UCSD-AML1 (cell line): ENCODE data around the gene HIVEP2.
"Not testable (repeated sequence)": the region's sequence is repeated elsewhere in the genome, so short reads cannot be mapped to it uniquely, and the experiment has no call there.

Experiments used
- DNase-seq: peaks from one replicate; lab custom pipeline; 2025; ENCODE audit not compliant: unreplicated experiment; lab: John Stamatoyannopoulos, UW

HIVEP2 gene

DNA sequence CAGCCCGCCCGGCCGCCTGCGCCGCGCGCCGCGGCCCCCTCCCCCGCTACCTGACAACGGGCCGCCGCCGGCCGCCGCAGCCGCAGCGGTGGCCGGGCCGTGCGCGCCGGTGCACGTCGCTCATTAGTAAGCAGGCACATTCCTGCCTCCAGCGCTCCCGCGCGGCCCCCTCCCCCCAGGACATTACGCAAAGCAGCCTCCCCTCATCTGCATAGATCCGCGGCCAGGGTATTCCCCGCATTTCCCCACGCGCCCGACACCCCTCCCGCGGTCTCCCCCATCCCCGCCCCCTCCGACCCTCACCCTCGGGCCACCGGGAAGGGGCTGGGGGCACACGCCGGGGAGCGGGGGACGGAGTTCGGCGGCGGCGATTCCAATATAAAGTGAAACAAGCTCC, at the start of gene HIVEP2:
TSS of gene HIVEP2 (minus strand) at position 128 of the 397 bp plus-strand sequence. CDS start 170,438 bp downstream, outside the sequence.
- DNase-seq = peak; percentile 51

DNA sequence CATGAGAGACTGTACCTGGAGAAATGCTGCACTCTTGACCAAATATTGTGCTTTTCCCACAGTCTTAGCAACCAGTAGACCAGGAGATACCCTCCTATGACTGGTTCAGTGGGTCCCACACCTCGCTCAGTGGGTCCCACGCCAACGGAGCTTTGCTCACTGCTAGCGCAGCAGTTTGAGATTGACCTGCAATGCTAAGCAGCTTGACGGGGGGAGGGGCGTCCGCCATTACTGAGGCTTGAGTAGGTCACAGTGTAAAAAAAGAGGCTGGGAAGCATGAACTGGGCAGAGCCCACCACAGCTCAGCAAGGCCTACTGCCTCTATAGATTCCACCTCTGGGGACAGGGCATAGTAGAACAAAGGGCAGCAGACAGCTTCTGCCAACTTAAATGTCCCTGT, 49.0 kb upstream of the HIVEP2 start:
- DNase-seq = no peak

DNA sequence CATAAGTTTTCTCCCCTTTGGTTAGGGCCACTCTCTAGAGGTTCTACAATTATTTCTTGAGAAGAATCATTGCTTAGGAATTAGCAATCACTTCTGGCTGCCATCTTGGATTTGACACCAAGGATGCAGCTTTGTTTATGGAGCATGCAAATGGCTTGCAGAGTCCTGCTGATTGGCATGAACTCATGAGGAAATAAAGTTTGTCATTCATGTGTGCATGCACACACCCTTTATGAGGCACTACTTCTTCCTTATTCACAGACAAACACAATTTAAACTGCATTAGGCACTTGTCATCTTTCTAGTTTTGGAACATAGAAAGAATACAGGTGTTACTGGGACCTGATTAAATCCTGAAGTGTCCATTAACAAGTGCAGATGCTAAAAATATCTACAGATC, 42.5 kb upstream of the HIVEP2 start:
- DNase-seq = no peak

DNA sequence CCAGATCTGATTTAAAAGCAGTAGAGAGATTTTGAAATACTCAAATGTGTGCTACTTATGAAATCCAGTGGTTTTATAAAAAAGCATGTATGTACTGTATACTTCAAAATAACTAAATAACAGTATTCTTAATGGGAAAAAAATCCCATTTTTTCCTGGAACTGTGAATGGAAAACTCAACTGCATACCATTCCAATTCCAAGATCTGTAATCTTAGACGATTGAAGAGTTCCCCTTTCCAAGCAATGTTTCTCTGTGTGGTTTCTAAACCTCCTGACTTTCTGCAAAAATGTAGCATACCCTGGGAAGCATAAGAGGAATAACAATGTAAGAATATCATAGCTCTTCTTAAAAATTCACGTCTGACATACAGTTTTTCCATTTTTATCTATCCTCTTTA, 40.3 kb upstream of the HIVEP2 start:
- no peak for DNase-seq

GRCh38 chr6:142984386-142984785, 39.4 kb upstream of the HIVEP2 start:
- DNase-seq = no peak

- DNase-seq = no peak
These were observed 30.4 kb upstream of the HIVEP2 start for GRCh38 chr6:142975365-142975764.

DNA sequence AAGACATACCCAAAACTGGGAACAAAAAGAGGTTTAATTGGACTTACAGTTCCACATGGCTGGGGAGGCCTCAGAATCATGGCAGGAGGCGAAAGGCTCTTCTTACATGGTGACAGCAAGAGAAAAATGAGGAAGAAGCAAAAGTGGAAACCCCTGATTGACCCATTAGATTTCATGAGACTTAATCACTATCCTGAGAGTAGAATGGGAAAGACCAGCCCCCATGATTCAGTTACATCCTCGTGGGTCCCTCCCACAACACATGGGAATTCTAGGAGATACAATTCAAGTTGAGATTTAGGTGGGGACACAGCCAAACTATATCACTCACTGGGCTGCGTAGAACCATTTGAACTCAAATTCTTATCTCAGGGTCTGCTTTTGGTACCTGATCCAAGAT, 26.0 kb upstream of the HIVEP2 start:
- DNase-seq = not testable (repeated sequence)

- DNase-seq = no peak
These were observed 23.6 kb upstream of the HIVEP2 start for GRCh38 chr6:142968601-142969000.

DNA sequence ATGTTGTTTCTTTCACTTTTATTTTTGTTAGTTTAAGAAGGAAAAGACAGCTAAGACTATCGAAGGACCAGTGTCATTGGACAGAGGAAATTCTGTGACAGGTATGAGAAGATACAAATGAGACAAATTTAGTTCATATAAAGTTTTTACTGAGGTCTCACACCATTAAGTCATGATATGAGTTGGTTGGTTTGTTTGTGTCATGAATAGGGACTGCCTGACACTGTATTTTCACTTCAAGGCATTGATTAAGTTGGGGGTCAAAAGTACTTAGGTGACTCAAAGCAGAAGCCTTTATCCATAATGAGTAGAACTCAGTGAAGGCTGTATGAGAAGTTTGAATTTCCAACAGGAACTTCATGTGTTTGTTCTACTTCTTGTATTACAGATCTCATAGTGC, 21.3 kb upstream of the HIVEP2 start:
- no peak for DNase-seq

DNA sequence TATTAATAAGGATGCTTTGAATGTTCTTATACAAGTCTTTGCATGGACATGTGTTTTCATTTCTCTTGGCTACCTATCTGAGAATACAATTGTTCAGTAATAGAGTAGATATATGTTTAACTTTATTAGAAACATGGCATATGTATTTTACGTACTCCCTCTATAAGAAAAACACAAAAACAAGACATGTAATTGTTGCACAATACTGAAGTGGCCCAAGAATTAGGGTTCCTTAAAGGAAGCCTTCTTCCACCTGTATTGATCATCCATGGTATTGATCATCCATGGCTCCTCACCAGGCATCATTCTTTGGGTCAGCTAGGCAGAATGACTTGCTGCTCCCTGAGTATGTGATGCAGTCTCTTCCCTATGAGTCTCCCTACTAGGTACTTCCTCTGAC, 20.2 kb upstream of the HIVEP2 start:
- no peak for DNase-seq

- DNase-seq = no peak
These were observed 15.1 kb upstream of the HIVEP2 start for GRCh38 chr6:142960098-142960497.

DNA sequence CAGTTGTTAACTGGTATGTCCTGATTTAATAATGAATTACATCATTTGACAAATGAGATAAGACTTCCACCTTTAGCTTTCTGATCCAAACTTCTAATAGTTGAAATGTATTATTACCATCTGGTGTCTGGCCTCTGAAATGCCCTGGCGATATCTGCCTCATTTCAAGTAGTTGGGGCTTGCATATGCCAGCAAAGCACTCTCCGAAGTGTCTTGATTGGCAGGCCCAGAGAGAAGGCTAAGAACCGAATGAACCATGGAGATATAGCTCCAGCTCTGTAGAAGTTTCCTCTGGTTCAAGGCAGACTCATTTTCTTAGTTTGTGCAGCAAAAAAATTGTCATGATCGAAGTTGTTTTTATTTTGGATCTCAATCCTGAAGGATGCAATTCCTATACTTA, 13.4 kb upstream of the HIVEP2 start:
- no peak for DNase-seq

DNA sequence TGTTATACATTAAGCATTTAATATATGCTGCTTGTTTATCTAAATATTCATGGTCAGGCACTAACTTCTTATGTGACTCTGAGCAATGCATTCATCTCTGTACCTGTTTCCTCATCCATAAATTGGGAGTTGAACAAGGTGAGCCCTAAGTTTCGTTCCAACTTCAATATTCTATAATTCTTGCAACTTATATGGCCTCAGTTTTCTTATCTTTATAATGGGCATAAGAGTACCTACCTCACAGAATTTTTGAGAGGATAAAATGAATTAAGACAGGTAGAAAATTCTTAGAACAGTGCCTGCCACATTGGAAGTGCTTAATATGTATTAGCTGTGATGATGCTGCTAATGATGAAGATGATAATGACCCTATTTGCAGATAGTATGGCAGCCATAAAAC, 11.8 kb upstream of the HIVEP2 start:
- no peak for DNase-seq

GRCh38 chr6:142954844-142955243, 9.9 kb upstream of the HIVEP2 start:
- no peak for DNase-seq

DNA sequence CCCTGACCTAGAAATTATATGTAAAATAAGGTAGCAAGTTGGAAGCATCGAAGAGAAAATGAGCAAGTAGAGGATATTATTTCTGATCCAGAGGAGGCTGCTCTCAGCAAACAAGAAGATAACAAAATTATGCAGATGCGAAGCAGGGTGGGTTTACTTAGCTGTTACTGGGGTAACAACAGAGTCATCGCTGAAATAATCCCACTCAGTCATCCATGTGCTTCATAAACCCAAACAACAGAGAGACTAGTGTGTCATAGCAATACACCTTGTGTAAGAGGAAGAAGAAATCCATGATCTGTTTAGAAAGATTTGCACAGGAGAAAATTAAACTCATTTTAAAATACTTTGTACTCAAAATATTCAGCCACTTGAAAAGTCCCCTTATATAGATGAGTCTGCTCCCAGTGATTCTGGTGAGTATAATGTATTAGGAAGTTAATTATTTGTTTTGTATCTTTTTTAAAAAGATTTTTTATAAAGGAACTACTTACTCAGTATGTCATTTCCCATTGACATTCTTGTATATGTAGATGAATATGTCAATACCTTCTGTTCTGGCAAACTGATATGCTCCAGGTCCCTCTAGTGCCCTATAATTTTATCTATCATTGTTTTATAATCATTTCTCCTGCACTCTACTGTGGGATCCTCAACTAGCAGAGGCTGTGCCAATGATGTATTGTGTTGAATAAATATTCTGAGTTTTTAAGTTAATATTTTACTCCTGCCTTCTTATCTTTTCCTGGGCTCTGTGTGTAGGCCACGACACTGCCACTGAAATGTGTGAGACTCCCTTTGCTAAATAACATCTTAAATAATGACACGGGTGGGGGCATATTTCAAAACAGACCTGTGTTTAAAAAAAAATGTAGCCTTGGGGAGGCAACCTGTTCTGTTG, 8.6 kb upstream of the HIVEP2 start:
- no peak for DNase-seq

DNA sequence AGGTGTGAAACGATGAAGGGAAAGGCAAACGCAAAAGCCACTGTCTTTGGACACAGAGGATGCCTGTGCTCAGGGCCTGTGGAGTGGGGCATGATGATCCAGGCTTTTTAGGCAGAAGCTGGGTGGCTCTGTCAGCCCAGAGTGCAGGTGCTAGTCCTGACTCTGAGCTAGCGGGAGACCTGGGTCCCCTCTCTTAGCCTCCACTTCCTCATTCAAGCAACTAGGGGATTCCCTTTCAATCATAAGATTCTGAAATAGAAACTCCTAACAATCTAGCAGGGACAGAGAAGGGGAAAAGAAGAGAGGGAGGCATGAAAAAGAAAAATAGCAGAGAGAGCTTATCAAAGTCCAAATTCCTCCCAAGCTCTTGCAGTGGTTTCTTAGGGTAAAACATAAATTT, 7.6 kb upstream of the HIVEP2 start:
- DNase-seq = no peak

- DNase-seq = no peak
These were observed 5.3 kb upstream of the HIVEP2 start for GRCh38 chr6:142950291-142950690.

- no peak for DNase-seq
These were observed 2.9 kb upstream of the HIVEP2 start for GRCh38 chr6:142947714-142948480.

GRCh38 chr6:142946924-142947713, 2.1 kb upstream of the HIVEP2 start:
- DNase-seq = no peak

- DNase-seq = peak; percentile 19
These were observed 1.4 kb upstream of the HIVEP2 start for GRCh38 chr6:142946181-142946923.
